Upper lobe of left lung (tissue), 6 donors: ENCODE results near the gene SPATA19. TPM values are rescaled to one million over a fixed set of nuclear protein-coding genes. Genes with fewer than 3 reads are reported as not detected.
A peak's percentile ranks its signal among the peaks of the same experiment; 100 is the strongest.

Experiments
- ATAC-seq, 2 donors: fragments of 200-7000 bp; cut with Tn5 transposase; one replicate each; pipeline ENCODE4 v1.9.1; 2022; ENCODE audit warnings: mild to moderate bottlenecking in 2 of 2, moderate library complexity in 2 of 2; ENCODE audit not compliant: low FRiP score in 2 of 2
- DNase-seq, 2 donors: peaks; one replicate each; pipeline ENCODE4 v3.0.0-alpha.2; 2019 to 2020
- H3K27ac ChIP-seq, 4 donors: fragments of 200-600 bp; sonication (generic); one replicate each; pipeline ENCODE4 v1.5.1; 2016 to 2019
- H3K27me3 ChIP-seq, 4 donors: fragments of 200-600 bp; sonication (generic); one replicate each; pipeline ENCODE4 v1.5.1; 2017 to 2019
- H3K36me3 ChIP-seq, 4 donors: fragments of 200-600 bp; sonication (generic); one replicate each; pipeline ENCODE4 v1.5.1; 2016 to 2019
- H3K4me1 ChIP-seq, 4 donors: fragments of 200-600 bp; sonication (generic); one replicate each; pipeline ENCODE4 v1.5.1; 2018 to 2019
- H3K4me3 ChIP-seq, 4 donors: fragments of 200-600 bp; sonication (generic); one replicate each; pipeline ENCODE4 v1.5.1; 2017 to 2019; ENCODE audit warnings: mild to moderate bottlenecking in 2 of 4, moderate library complexity in 1 of 4
- H3K9me3 ChIP-seq, 4 donors: fragments of 200-600 bp; sonication (generic); one replicate each; pipeline ENCODE4 v1.5.1; 2018 to 2019
- CTCF ChIP-seq, 6 experiments: fragments of 450-650 bp in 4 of 6; fragments of 200-600 bp in 2 of 6; sonication (generic) in 2 of 6; IDR thresholded peaks; one replicate each; pipeline ENCODE4 v1.5.1; 2016 to 2019; ENCODE audit warnings: antibody characterized with exemption in 6 of 6
- EP300 ChIP-seq, 4 donors: sonication (generic); formaldehyde crosslinking; IDR thresholded peaks; one replicate each; pipeline ENCODE4 v1.5.1; 2017; ENCODE audit warnings: antibody characterized with exemption in 4 of 4, control low read depth in 2 of 4
- POLR2A ChIP-seq, 4 donors: fragments of 450-650 bp; IDR thresholded peaks; one replicate each; pipeline ENCODE4 v1.5.1; 2016 to 2017; ENCODE audit warnings: antibody characterized with exemption in 4 of 4, mild to moderate bottlenecking in 2 of 4
- POLR2AphosphoS5 ChIP-seq, 2 donors: sonication (generic); formaldehyde crosslinking; IDR thresholded peaks; one replicate each; pipeline ENCODE4 v1.5.1; 2017; ENCODE audit warnings: antibody characterized with exemption in 2 of 2
- WGBS, 2 donors: methylation state at CpG; one replicate each; pipeline ENCODE4 v1.1.5; 2017 to 2018; 5-methylcytosine and 5-hydroxymethylcytosine counted together
- total RNA-seq, 6 donors: library from RNA; depleted of rRNA in 4 of 6; stranded (reverse); fragments of >200 nt in 4 of 6; gene quantifications; one replicate each; pipeline versions ENCODE4 v1.1.0 to v1.2.1, GENCODE V29; 2016 to 2021
- donor health status: DM: no; HTN: no; CAD: no; lungs with moderate emphysema.
- donor health status: DM: no; HTN: yes; CAD: no; lungs with severe emphysema.

SPATA19 gene
- not detected for total RNA-seq

GRCh38 chr11:133845413-133845812 lies at the start of gene SPATA19:
Gene SPATA19, minus strand, starts transcription at chr11:133845513. Its CDS starts 67 bp downstream, at chr11:133845446.
- Histone ChIP-seq H3K4me1 (no peaks in the 10 kb centered on the region), H3K36me3 (no peaks in the 10 kb centered on the region), H3K27ac (no peak within 1 kb of the TSS), H3K4me3 (no peak within 1 kb of the TSS), H3K27me3 (no peaks in the 10 kb centered on the region), H3K9me3 (no peaks in the 10 kb centered on the region)
- DNase-seq (no peak), ATAC-seq (no peak)
- WGBS, 2 donors: 57 to 70% methylated on average over 1 to 2 of the region's 2 CpGs
- TF ChIP-seq CTCF (IDR thresholded peaks at IDR 0.05) (no peak), POLR2A (IDR thresholded peaks at IDR 0.05) (no peak), POLR2AphosphoS5 (IDR thresholded peaks at IDR 0.05) (no peak), EP300 (IDR thresholded peaks at IDR 0.05) (no peak)

GRCh38 chr11:133895061-133895479 lies 49.8 kb upstream of the SPATA19 start:
- Histone ChIP-seq H3K4me1 (no peaks in the 10 kb centered on the region), H3K9me3 (no peaks in the 10 kb centered on the region), H3K4me3 (no peak overlapping the region), H3K27ac (no peak overlapping the region), H3K36me3 (no peaks in the 10 kb centered on the region), H3K27me3 (no peaks in the 10 kb centered on the region)
- no peak for ATAC-seq
- WGBS, 2 donors: 46 to 66% methylated on average over 10 of the region's 10 CpGs
- no peak for DNase-seq
- no peak for TF ChIP-seq CTCF (IDR thresholded peaks at IDR 0.05)
- no peak for TF ChIP-seq POLR2A (IDR thresholded peaks at IDR 0.05)
- TF ChIP-seq EP300 (IDR thresholded peaks at IDR 0.05): no peak
- TF ChIP-seq POLR2AphosphoS5 (IDR thresholded peaks at IDR 0.05): no peak

- H3K36me3 ChIP-seq: no peaks in the 10 kb centered on the region
- H3K27me3 ChIP-seq: no peaks in the 10 kb centered on the region
- H3K9me3 ChIP-seq: no peaks in the 10 kb centered on the region
- no peak overlapping the region for H3K4me3 ChIP-seq
- ATAC-seq: peak in 1 of 2 donors; percentile 4
- H3K4me1 ChIP-seq: no peaks in the 10 kb centered on the region
- 80 to 86% methylated on average over 12 to 14 of the region's 14 CpGs for WGBS, 2 donors
- peak in 1 of 2 donors; percentile 15 for DNase-seq
- TF ChIP-seq EP300 (IDR thresholded peaks at IDR 0.05) (no peak), CTCF (IDR thresholded peaks at IDR 0.05) (no peak), POLR2A (IDR thresholded peaks at IDR 0.05) (no peak), POLR2AphosphoS5 (IDR thresholded peaks at IDR 0.05) (no peak)
- no peak overlapping the region for H3K27ac ChIP-seq
Observed at GRCh38 chr11:133893381-133893780, 48.1 kb upstream of the SPATA19 start.

- Histone ChIP-seq H3K4me1 (no peaks in the 10 kb centered on the region), H3K27ac (no peak overlapping the region), H3K4me3 (no peak overlapping the region), H3K27me3 (no peaks in the 10 kb centered on the region), H3K36me3 (no peaks in the 10 kb centered on the region), H3K9me3 (no peaks in the 10 kb centered on the region)
- ATAC-seq (no peak), DNase-seq (peak in 1 of 2 donors; percentile 20)
- 79 to 92% methylated on average over 13 to 19 of the region's 19 CpGs for WGBS, 2 donors
- TF ChIP-seq POLR2A (IDR thresholded peaks at IDR 0.05) (no peak), CTCF (IDR thresholded peaks at IDR 0.05) (no peak), EP300 (IDR thresholded peaks at IDR 0.05) (no peak), POLR2AphosphoS5 (IDR thresholded peaks at IDR 0.05) (no peak)
Observed at GRCh38 chr11:133892584-133893380, 47.5 kb upstream of the SPATA19 start.

GRCh38 chr11:133892126-133892525 lies 46.8 kb upstream of the SPATA19 start:
- TF ChIP-seq POLR2A (IDR thresholded peaks at IDR 0.05) (no peak), POLR2AphosphoS5 (IDR thresholded peaks at IDR 0.05) (no peak), EP300 (IDR thresholded peaks at IDR 0.05) (no peak), CTCF (IDR thresholded peaks at IDR 0.05) (no peak)
- H3K4me3 ChIP-seq: no peak overlapping the region
- no peak overlapping the region for H3K27ac ChIP-seq
- no peaks in the 10 kb centered on the region for H3K36me3 ChIP-seq
- no peaks in the 10 kb centered on the region for H3K4me1 ChIP-seq
- H3K27me3 ChIP-seq: no peaks in the 10 kb centered on the region
- no peaks in the 10 kb centered on the region for H3K9me3 ChIP-seq
- WGBS, 2 donors: 79 to 80% methylated on average over 8 of the region's 8 CpGs
- DNase-seq (no peak), ATAC-seq (no peak)
